NCI-H748 (cell line): ENCODE data around the gene C1RL.

ENCODE experiments used
- DNase-seq: peaks from one replicate; lab custom pipeline; 2025; ENCODE audit not compliant: unreplicated experiment; lab: John Stamatoyannopoulos, UW

C1RL gene

GRCh38 chr12:7093486-7093885 lies 15.5 kb downstream of the C1RL start:
- no peak for DNase-seq

GRCh38 chr12:7092986-7093460 lies 16.0 kb downstream of the C1RL start:
- DNase-seq: no peak

- peak; percentile 29 for DNase-seq
Observed at GRCh38 chr12:7092229-7092985, 16.6 kb downstream of the C1RL start, which contains the start of gene C1R. Gene C1R, minus strand, starts transcription at chr12:7092445. Its CDS starts 57 bp downstream, at chr12:7092388.

GRCh38 chr12:7091660-7092228 lies 17.3 kb downstream of the C1RL start:
- DNase-seq: no peak

- no peak for DNase-seq
Observed at GRCh38 chr12:7091171-7091570, 17.8 kb downstream of the C1RL start.

GRCh38 chr12:7090222-7090998 lies 18.6 kb downstream of the C1RL start:
- DNase-seq: no peak

- no peak for DNase-seq
Observed at GRCh38 chr12:7089196-7089871, 19.7 kb downstream of the C1RL start.

GRCh38 chr12:7083125-7083524 lies 25.9 kb downstream of the C1RL start:
- no peak for DNase-seq

- DNase-seq: no peak
Observed at GRCh38 chr12:7081037-7081436, 28.0 kb downstream of the C1RL start.

- no peak for DNase-seq
Observed at GRCh38 chr12:7079826-7080125, 29.2 kb downstream of the C1RL start.

- DNase-seq: no peak
Observed at GRCh38 chr12:7078163-7078562, 30.9 kb downstream of the C1RL start.

- no peak for DNase-seq
Observed at GRCh38 chr12:7076493-7076892, 32.5 kb downstream of the C1RL start.

GRCh38 chr12:7075939-7076338 lies 33.1 kb downstream of the C1RL start:
- no peak for DNase-seq

GRCh38 chr12:7075518-7075917 lies 33.5 kb downstream of the C1RL start:
- DNase-seq: no peak

GRCh38 chr12:7073946-7074345 lies 35.1 kb downstream of the C1RL start:
- no peak for DNase-seq

- DNase-seq: no peak
Observed at GRCh38 chr12:7072554-7072953, 36.5 kb downstream of the C1RL start.

- no peak for DNase-seq
Observed at GRCh38 chr12:7072035-7072434, 37.0 kb downstream of the C1RL start.

- no peak for DNase-seq
Observed at GRCh38 chr12:7069386-7069785, 39.6 kb downstream of the C1RL start.

- no peak for DNase-seq
Observed at GRCh38 chr12:7068994-7069346, 40.0 kb downstream of the C1RL start.

- no peak for DNase-seq
Observed at GRCh38 chr12:7068240-7068993, 40.6 kb downstream of the C1RL start.

- DNase-seq: no peak
Observed at GRCh38 chr12:7067096-7067495, 41.9 kb downstream of the C1RL start.
